Ishikawa (cell line): ENCODE data around the gene KIRREL3.

ENCODE experiments used
- CEBPB ChIP-seq: IDR thresholded peaks from 2 replicates; pipeline ENCODE4 v1.6.1; 2012
- TCF12 ChIP-seq: IDR thresholded peaks from 2 replicates; pipeline ENCODE4 v1.6.1; 2012; ENCODE audit warnings: low read depth
- YY1 ChIP-seq: IDR thresholded peaks from 2 replicates; pipeline ENCODE4 v1.6.1; 2012; ENCODE audit warnings: low read depth
- ZBTB7A ChIP-seq: IDR thresholded peaks from 2 replicates; pipeline ENCODE4 v1.6.1; 2012; ENCODE audit warnings: low read depth

GRCh38 chr11:126380909-126381308 is 619.7 kb downstream of the KIRREL3 start:
- TF ChIP-seq ZBTB7A, result no peak
- no peak for TF ChIP-seq CEBPB
- no peak for TF ChIP-seq TCF12
- TF ChIP-seq YY1, result no peak
